H1 (cell line): Measurements from ENCODE around the gene GRIA3. TPM values are rescaled to one million over a fixed set of nuclear protein-coding genes. Genes with fewer than 3 reads are reported as not detected.

Experiments
- NRF1 ChIP-seq: IDR thresholded peaks from 2 replicates; pipeline ENCODE4 v1.6.1; 2011; ENCODE audit warnings: mild to moderate bottlenecking, low read depth, low read length, improper control_type of control experiment
- polyA plus RNA-seq, 7 experiments: library from polyadenylated mRNA; depleted of rRNA in 3 of 7; stranded (reverse) in 5 of 7; unstranded in 2 of 7; fragments of >200 nt in 5 of 7; fragments of 200-250 nt in 2 of 7; gene quantifications; 1 replicate in 5 of 7; 2 replicates in 1 of 7; 4 replicates in 1 of 7; pipeline versions ENCODE4 v1.2.1 to v1.2.3, GENCODE V29; 2011 to 2013; ENCODE audit warnings: missing spikeins in 2 of 7, mixed read lengths in 2 of 7
- total RNA-seq: library from RNA; stranded (reverse); fragmentation: NEBNext Ultra II Directional; extraction: Animal tissue kit (Norgen Biotek cat#: 25700); gene quantifications from 2 replicates; pipeline ENCODE4 v1.2.1, GENCODE V29; 2021

Gene GRIA3
- total and polyA plus RNA-seq, 2 of the 8 experiments (the other 6 are each of a cell fraction or from before 2014, with no cell fraction given) = 2.6 to 3.0 TPM

DNA sequence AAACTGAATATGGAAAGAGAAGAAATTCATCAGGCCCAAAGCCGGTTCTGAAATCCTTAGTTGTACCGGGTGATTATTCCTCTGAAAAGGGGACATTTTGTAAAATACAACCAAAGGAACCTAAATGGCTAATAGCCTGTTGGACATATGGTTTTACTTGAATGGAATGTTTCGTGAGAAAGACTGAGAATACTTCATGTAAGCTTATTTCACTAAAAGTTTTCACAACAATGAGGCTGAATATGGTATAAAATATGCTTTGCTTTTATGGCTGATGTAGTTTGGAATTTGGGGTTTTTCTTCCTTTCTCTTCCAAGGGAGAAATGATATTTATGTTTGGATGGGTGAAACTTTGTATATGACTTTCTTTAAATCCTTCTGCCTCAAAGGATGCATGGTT is 2.7 kb downstream of the GRIA3 start (continued):
- TF ChIP-seq NRF1 = no peak
